BLaER1 (cell line): ENCODE data around the gene RAP1A.

Experiments
- H3K27ac ChIP-seq: shearing (Covaris generic); formaldehyde crosslinking; 2 replicates; pipeline ENCODE4 v1.8.1; 2022
- H3K27me3 ChIP-seq: shearing (Covaris generic); formaldehyde crosslinking; 2 replicates; pipeline ENCODE4 v1.8.1; 2022
- H3K36me3 ChIP-seq: shearing (Covaris generic); formaldehyde crosslinking; 2 replicates; pipeline ENCODE4 v1.8.1; 2022
- H3K4me1 ChIP-seq: shearing (Covaris generic); formaldehyde crosslinking; 2 replicates; pipeline ENCODE4 v1.8.1; 2022
- H3K4me2 ChIP-seq: shearing (Covaris generic); formaldehyde crosslinking; 2 replicates; pipeline ENCODE4 v1.8.1; 2022
- H3K4me3 ChIP-seq: shearing (Covaris generic); formaldehyde crosslinking; 2 replicates; pipeline ENCODE4 v1.8.1; 2022
- H3K9ac ChIP-seq: shearing (Covaris generic); formaldehyde crosslinking; 2 replicates; pipeline ENCODE4 v1.8.1; 2022
- H3K9me3 ChIP-seq: shearing (Covaris generic); formaldehyde crosslinking; 2 replicates; pipeline ENCODE4 v1.8.1; 2022
- H4K20me1 ChIP-seq: shearing (Covaris generic); formaldehyde crosslinking; 2 replicates; pipeline ENCODE4 v1.8.1; 2022
- Cebpa-rat ChIP-seq: shearing (Covaris generic); IDR thresholded peaks from 2 replicates; pipeline ENCODE4 v1.8.1; 2022

The RAP1A gene

DNA sequence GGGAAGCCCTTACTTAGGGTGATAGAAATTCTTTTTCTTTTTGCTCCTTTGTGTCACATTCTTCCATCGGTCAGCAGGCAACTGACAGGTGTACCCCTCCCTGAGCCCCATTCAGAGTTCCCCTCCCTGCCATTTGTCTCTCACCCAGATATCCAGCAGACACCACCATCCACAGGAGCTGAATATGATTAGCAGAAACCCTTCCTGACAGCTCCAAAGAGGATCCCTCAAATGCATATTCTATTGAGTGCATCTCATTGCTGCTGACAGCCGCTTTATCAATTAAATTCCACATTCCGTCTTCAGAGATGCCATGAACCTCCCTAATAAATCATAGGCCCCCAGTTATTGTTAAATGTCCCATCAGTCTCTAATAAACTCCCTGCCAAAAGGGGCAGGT, 130.0 kb downstream of the RAP1A start:
- no peak overlapping the region for H3K4me3 ChIP-seq
- peak overlapping the region; percentile 57 for H3K27ac ChIP-seq
- H3K9me3 ChIP-seq = no peaks in the 10 kb centered on the region
- H3K4me2 ChIP-seq = peak overlapping the region; percentile 76
- TF ChIP-seq Cebpa-rat = no peak
- peaks cover 47% of the 10 kb centered on the region for H3K4me1 ChIP-seq
- H3K36me3 ChIP-seq = no peaks in the 10 kb centered on the region
- H4K20me1 ChIP-seq = no peaks in the 10 kb centered on the region
- no peaks in the 10 kb centered on the region for H3K27me3 ChIP-seq
- H3K9ac ChIP-seq = no peak overlapping the region; the same call in 1 of the 2 replicates

DNA sequence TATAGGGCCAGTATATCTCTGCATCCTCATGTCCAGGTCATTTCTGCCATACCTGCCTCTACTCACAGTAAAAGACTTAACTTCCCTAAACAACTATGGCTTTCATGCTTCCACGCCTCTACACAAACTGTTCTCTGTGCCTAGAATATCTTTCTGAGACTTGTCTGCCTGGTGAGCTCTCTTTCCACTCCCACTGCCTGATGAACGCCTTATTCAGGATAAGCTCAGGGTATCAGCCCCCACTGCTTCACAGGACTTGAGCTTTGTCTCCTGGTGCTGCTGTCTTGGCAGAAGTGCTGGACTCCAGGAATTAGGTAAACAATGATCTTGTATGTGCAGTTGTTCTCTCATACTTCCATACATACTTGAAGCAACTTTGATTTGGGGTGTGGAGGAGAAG, 131.3 kb downstream of the RAP1A start:
- no peak for TF ChIP-seq Cebpa-rat
- Histone ChIP-seq H3K9ac (no peak overlapping the region), H3K4me2 (no peak overlapping the region), H3K4me3 (no peak overlapping the region), H3K4me1 (peaks cover 50% of the 10 kb centered on the region), H4K20me1 (no peaks in the 10 kb centered on the region), H3K9me3 (no peaks in the 10 kb centered on the region), H3K36me3 (no peaks in the 10 kb centered on the region), H3K27me3 (no peaks in the 10 kb centered on the region), H3K27ac (no peak overlapping the region)

DNA sequence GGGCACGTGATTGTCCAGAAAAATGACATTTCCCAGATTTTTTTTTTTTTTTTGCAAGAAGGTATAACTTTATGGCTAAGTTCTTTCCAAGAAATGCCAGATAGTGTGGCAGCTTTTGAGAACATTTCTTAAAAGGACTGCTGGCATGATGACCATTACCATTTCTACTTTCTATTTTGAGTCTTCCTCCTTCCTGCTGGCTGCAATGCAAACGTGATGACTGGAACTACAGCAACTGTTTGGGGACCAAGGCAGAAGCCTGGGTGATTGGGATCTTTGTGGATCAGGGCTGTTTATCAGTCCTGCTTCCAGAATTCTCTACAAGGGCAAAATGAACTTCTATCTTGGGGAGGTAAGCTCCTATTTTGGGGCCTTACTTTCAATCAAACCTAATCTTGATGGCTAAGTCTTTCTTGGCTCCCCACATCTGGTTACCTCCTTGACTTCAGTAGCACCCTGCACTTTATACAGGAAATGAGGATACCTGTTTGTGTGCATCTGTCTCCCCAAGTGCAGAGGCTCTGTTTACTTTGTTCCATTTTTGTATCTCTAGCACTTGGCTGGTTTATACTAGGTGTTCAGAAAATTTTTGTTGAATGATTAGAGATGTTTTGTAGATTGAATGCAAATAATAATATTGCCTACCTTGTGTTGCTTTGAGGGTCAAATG, 132.5 kb downstream of the RAP1A start:
- TF ChIP-seq Cebpa-rat = no peak
- Histone ChIP-seq H3K9me3 (no peaks in the 10 kb centered on the region), H3K27me3 (no peaks in the 10 kb centered on the region), H3K4me3 (no peak overlapping the region), H4K20me1 (peaks cover 6% of the 10 kb centered on the region; the same call in 1 of the 2 replicates), H3K27ac (no peak overlapping the region), H3K9ac (no peak overlapping the region), H3K4me2 (peak overlapping the region; percentile 21; the same call in 1 of the 2 replicates), H3K4me1 (peaks cover 57% of the 10 kb centered on the region), H3K36me3 (peaks cover 1% of the 10 kb centered on the region; the same call in 1 of the 2 replicates)

DNA sequence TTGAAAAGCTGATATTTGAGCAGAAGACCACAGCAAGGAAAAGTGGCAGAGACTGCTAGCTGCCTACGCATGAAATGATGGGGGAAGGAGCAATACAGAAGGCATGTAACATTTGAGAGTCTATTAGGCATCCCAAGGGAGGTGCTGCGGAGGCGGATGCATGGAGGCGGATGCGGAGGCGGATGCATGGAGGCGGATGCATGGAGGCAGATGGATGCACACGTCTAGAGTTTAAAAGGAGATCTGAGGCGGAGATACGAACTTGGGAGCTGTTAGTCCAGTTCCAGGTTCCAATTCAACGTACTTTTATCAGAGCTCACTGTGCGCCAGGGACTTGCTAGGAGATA, 135.4 kb downstream of the RAP1A start:
- H4K20me1 ChIP-seq = peaks cover 23% of the 10 kb centered on the region; the same call in 1 of the 2 replicates
- H3K9ac ChIP-seq = peak overlapping the region; percentile 94
- H3K27ac ChIP-seq = peak overlapping the region; percentile 90
- H3K4me2 ChIP-seq = peak overlapping the region; percentile 75
- peak overlapping the region; percentile 79 for H3K4me3 ChIP-seq
- peaks cover 47% of the 10 kb centered on the region for H3K4me1 ChIP-seq
- no peaks in the 10 kb centered on the region for H3K9me3 ChIP-seq
- H3K36me3 ChIP-seq = peaks cover 26% of the 10 kb centered on the region
- no peaks in the 10 kb centered on the region for H3K27me3 ChIP-seq
- TF ChIP-seq Cebpa-rat = no peak

DNA sequence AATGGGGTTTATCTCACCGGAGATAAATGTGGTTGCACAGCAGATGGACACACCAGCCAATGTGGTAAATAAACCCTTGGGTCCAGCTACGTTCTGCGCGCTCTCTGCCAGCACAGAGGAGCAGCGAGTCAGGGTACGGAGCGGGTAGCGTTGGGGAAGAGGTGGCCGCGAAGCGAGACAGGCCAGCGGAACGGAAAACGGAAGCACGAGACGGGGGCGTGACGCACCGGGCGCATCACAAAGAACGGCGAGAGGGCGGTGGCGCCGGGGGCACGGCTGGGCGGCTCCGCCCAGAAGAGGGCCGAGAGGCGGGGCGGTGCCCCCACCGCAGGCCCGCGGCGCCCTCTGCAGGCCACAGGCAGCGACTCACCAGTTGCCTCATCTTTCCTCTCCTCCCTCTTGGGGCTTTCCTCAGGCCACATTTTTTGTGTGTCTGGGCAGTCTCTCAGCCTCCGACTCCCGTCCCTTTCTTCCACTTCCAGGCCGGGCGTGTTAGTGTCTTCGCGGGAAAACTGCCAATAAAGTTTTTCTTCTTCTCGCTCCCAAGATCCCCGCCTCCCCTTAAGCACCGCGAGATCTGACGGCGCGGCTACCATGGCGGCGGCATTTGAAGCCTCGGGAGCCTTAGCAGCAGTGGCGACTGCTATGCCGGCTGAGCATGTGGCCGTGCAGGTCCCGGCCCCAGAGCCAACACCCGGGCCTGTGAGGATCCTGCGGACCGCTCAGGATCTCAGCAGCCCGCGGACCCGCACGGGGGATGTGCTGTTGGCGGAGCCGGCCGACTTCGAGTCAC, 135.9 kb downstream of the RAP1A start, which contains the start of gene DDX20:
Gene DDX20, plus strand, starts transcription at position 571 of the 793 bp plus-strand sequence. Its CDS starts 24 bp downstream, at position 595.
- peak within 1 kb of the TSS; percentile 90 for H3K27ac ChIP-seq
- TF ChIP-seq Cebpa-rat = peak; percentile 35; the same call in 1 of the 2 replicates

DNA sequence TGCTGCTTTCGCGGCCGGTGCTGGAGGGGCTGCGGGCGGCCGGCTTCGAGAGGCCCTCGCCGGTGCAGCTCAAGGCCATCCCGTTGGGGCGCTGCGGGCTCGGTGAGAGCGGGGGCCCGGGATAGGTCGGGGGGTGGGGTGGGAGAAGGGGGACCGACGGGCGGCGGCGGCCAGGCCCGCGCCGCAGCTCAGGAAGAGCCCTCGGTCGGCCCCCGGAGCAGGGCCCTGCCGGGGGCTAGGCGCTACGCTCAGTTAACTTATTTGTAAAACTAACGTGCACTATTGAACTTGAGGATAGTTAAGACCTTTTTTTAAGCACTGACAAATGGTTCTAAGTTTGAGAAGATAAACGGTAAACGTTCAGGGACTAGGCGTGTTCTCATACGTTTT, 136.5 kb downstream of the RAP1A start:
- peaks cover 29% of the 10 kb centered on the region; the same call in 1 of the 2 replicates for H4K20me1 ChIP-seq
- peaks cover 45% of the 10 kb centered on the region for H3K4me1 ChIP-seq
- peak overlapping the region; percentile 90 for H3K27ac ChIP-seq
- peak overlapping the region; percentile 79 for H3K4me3 ChIP-seq
- peak overlapping the region; percentile 75 for H3K4me2 ChIP-seq
- peaks cover 37% of the 10 kb centered on the region for H3K36me3 ChIP-seq
- TF ChIP-seq Cebpa-rat = no peak
- H3K9me3 ChIP-seq = no peaks in the 10 kb centered on the region
- no peaks in the 10 kb centered on the region for H3K27me3 ChIP-seq
- peak overlapping the region; percentile 94 for H3K9ac ChIP-seq

More for the DNA sequence above, 135.9 kb downstream of the RAP1A start, which contains the start of gene DDX20:
- no peaks in the 10 kb centered on the region for H3K9me3 ChIP-seq
- H3K4me1 ChIP-seq = peaks cover 45% of the 10 kb centered on the region
- H3K9ac ChIP-seq = peak within 1 kb of the TSS; percentile 94
- peak within 1 kb of the TSS; percentile 75 for H3K4me2 ChIP-seq
- H4K20me1 ChIP-seq = peaks cover 25% of the 10 kb centered on the region; the same call in 1 of the 2 replicates
- peak within 1 kb of the TSS; percentile 79 for H3K4me3 ChIP-seq
- peaks cover 32% of the 10 kb centered on the region for H3K36me3 ChIP-seq
- no peaks in the 10 kb centered on the region for H3K27me3 ChIP-seq

DNA sequence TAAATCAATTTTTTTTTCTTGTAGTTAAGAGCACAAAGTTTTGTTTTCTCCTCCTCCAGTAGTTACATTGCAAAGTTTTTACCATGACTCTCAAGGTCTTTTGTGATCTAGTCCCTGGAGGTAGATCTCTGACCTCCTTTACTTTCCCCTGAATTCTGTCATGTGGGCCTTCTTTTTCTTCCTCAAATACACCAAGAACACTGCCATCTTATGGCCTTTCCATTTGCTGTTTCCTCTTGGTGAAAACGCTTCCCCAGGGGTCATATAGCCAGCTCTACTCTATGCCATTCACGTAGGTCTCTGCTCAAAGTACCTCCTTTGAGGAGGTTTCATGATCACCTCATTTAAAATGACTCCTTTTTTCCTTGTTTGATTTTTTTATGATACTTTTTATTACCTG, 138.8 kb downstream of the RAP1A start:
- peak overlapping the region; percentile 75; the same call in 1 of the 2 replicates for H3K4me2 ChIP-seq
- TF ChIP-seq Cebpa-rat = no peak
- no peak overlapping the region for H3K4me3 ChIP-seq
- H3K4me1 ChIP-seq = peaks cover 36% of the 10 kb centered on the region
- no peaks in the 10 kb centered on the region for H3K9me3 ChIP-seq
- H3K9ac ChIP-seq = no peak overlapping the region
- no peaks in the 10 kb centered on the region for H3K27me3 ChIP-seq
- peaks cover 58% of the 10 kb centered on the region for H3K36me3 ChIP-seq
- H3K27ac ChIP-seq = no peak overlapping the region
- H4K20me1 ChIP-seq = peaks cover 29% of the 10 kb centered on the region; the same call in 1 of the 2 replicates

DNA sequence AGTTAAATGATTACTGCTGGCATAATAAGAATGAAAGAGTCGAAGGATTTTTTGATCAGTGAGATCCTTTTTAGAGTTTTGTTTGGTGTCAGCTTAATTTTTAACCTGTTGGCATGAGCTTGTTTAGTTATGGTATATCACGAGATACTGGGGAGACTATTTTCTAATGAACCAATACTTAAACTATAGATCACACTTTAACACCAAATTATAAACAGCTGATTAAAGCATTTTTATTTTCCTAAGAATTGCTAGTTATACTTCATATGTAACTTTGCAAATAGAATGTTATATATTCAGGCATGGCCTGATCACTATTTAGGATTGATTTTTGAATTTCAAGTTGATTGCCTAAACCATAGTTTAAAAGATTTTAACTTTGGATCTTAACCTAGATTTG, 142.1 kb downstream of the RAP1A start:
- Histone ChIP-seq H3K27me3 (no peaks in the 10 kb centered on the region), H4K20me1 (peaks cover 49% of the 10 kb centered on the region), H3K4me2 (no peak overlapping the region), H3K4me1 (peaks cover 21% of the 10 kb centered on the region), H3K27ac (no peak overlapping the region), H3K4me3 (no peak overlapping the region), H3K9me3 (no peaks in the 10 kb centered on the region), H3K36me3 (peaks cover 92% of the 10 kb centered on the region), H3K9ac (no peak overlapping the region)
- TF ChIP-seq Cebpa-rat = no peak

DNA sequence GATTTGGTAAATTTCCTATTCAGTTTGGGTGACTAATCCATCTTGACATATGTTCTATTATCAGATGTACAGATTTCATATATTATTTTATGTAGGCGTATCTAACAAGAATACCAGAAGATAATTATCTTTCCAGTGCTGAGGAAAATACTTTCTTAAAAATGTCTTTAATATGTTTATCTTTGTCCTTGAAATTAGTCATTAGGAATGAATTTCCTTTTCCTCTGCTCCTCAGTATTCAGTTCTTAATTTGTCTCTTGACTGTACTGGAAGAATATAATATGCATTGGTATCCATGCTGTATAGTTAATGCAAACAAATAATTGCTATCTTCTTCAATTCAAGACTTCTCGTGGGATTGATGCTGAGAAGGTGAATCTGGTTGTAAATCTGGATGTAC, 142.7 kb downstream of the RAP1A start:
- no peak overlapping the region for H3K9ac ChIP-seq
- H3K4me1 ChIP-seq = peaks cover 15% of the 10 kb centered on the region
- no peak overlapping the region for H3K27ac ChIP-seq
- H3K36me3 ChIP-seq = peaks cover 94% of the 10 kb centered on the region
- no peaks in the 10 kb centered on the region for H3K27me3 ChIP-seq
- H3K4me3 ChIP-seq = no peak overlapping the region
- no peak overlapping the region for H3K4me2 ChIP-seq
- no peaks in the 10 kb centered on the region for H3K9me3 ChIP-seq
- H4K20me1 ChIP-seq = peaks cover 49% of the 10 kb centered on the region
- no peak for TF ChIP-seq Cebpa-rat
